Upper lobe of left lung (tissue), 4 donors: ENCODE measurements around the gene B3GAT1.

ENCODE experiments used
- EP300 ChIP-seq, 4 donors: sonication (generic); formaldehyde crosslinking; IDR thresholded peaks; one replicate each; pipeline ENCODE4 v1.5.1; 2017; ENCODE audit warnings: antibody characterized with exemption in 4 of 4, control low read depth in 2 of 4
- POLR2A ChIP-seq, 4 donors: fragments of 450-650 bp; IDR thresholded peaks; one replicate each; pipeline ENCODE4 v1.5.1; 2016 to 2017; ENCODE audit warnings: antibody characterized with exemption in 4 of 4, mild to moderate bottlenecking in 2 of 4
- POLR2AphosphoS5 ChIP-seq, 2 donors: sonication (generic); formaldehyde crosslinking; IDR thresholded peaks; one replicate each; pipeline ENCODE4 v1.5.1; 2017; ENCODE audit warnings: antibody characterized with exemption in 2 of 2
- TF ChIP-seq, protein P1 (sequence below), 6 experiments: fragments of 450-650 bp in 4 of 6; fragments of 200-600 bp in 2 of 6; sonication (generic) in 2 of 6; IDR thresholded peaks; one replicate each; pipeline ENCODE4 v1.5.1; 2016 to 2019; ENCODE audit warnings: antibody characterized with exemption in 6 of 6

DNA sequence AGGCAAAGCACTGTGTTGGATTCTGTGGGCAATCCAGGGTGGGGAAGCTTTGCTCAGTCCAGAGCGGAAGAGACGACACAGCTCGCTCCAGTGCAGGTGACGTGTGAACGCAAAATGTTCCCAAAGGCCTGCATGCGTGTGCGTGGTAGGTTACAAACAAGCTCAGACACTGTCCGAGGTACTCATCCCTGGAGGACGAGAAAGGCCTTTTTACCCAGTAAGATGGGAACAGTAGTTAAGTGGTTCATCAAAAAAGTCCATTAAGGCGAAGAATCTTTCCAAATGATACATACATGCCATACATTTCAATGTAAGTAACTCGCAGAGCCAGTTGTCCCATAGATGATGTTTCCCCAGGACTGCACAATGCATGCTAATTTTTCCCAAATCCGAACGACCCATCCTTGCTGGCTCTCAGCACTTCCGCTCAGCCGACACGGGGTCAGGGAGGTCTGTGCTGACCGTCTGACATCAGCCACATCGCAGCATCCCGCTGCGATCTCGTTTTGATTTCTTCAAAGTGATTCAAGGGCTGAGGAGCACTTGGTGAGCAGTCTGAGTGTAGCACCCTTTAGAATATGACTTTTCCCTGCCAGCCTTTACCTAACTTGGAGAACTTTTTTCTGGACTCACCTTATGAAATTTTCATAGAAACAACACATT, 19.0 kb downstream of the B3GAT1 start:
- TF ChIP-seq, protein P1, sequence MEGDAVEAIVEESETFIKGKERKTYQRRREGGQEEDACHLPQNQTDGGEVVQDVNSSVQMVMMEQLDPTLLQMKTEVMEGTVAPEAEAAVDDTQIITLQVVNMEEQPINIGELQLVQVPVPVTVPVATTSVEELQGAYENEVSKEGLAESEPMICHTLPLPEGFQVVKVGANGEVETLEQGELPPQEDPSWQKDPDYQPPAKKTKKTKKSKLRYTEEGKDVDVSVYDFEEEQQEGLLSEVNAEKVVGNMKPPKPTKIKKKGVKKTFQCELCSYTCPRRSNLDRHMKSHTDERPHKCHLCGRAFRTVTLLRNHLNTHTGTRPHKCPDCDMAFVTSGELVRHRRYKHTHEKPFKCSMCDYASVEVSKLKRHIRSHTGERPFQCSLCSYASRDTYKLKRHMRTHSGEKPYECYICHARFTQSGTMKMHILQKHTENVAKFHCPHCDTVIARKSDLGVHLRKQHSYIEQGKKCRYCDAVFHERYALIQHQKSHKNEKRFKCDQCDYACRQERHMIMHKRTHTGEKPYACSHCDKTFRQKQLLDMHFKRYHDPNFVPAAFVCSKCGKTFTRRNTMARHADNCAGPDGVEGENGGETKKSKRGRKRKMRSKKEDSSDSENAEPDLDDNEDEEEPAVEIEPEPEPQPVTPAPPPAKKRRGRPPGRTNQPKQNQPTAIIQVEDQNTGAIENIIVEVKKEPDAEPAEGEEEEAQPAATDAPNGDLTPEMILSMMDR (IDR thresholded peaks at IDR 0.05), result no peak
- TF ChIP-seq POLR2A (IDR thresholded peaks at IDR 0.05), result no peak
- TF ChIP-seq POLR2AphosphoS5 (IDR thresholded peaks at IDR 0.05), result no peak
- TF ChIP-seq EP300 (IDR thresholded peaks at IDR 0.05), result no peak
